HG03565 (cell line): ENCODE measurements around the gene ZYG11B.
"Not testable (repeated sequence)": the region's sequence is repeated elsewhere in the genome, so short reads cannot be mapped to it uniquely, and the experiment has no call there.

Experiments used
- ATAC-seq: cut with Tn5 transposase; IDR thresholded peaks from one replicate; pipeline ENCODE4 v1.9.1; 2021; ENCODE audit warnings: mild to moderate bottlenecking, moderate library complexity; ENCODE audit not compliant: unreplicated experiment

Gene ZYG11B

DNA sequence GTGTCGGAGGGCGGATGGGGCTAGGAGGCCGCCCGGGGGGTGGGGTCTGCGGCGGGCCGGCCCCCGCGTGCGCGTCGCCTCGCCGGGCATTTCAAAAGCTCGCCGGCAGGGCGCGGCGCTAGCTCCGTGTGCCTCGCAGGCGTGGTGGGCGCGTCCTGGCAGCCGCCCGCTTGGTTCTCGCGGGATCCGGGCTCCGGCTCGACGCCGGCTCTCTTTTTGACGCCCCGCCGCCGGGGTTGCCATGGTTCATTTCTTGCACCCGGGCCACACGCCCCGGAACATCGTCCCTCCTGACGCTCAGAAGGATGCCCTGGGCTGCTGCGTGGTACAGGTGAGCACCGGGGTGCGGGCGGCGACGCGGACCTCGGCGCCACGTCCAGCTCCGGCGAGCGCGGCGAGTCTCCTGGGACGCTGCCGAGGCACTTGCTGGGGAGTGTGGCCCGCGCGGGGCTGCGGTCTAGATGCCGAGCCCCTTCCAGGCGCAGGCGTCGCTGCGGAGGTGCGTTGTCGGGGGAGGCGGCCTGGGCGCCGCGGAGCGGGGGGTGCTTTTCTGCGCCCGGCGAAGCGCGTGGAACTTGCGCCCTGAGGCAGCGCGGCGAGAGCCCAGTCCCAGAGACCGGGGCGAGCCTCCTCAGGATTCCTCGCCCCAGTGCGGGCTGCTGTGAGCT, 116.5 kb downstream of the ZYG11B start, which contains the start of gene ZYG11A:
ZYG11A (plus strand) TSS at position 118 of the 668 bp plus-strand sequence; CDS start at position 242, 124 bp downstream.
- peak; percentile 67 for ATAC-seq

DNA sequence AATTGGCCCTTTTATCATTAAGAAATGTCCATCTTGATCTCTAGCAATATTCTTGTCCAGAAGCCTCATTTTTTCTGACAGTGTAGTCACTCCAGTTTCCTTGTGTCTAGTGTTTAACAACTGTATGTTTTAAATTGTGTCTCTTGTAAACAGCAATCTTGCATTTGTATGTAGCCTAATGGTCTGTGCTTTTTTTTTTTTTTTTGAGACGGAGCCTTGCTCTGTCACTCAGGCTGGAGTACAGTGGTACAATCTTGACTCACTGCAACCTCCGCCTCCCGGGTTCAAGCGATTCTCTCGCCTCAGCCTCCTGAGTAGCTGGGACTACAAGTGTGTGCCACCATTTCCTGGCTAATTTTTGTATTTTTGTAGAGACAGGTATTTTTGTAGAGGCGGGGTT, 118.9 kb downstream of the ZYG11B start:
- ATAC-seq: not testable (repeated sequence)

DNA sequence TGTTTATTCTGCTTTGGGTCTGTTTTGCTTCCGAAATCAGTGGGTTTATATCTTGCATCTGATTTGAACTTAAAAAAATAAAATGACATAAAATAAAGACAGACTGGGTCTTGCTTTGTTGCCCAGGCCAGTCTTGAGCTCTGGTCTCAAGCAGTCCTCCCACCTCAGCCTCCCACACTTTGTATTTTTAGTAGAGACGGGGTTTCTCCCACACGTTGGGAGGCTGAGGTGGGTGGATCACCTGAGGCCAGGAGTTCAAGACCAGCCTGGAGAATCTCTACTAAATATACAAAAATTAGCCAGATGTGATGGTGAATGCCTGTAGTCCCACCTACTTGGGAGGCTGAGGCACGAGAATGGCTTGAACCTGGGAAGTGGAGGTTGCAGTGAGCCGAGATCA, 122.2 kb downstream of the ZYG11B start:
- no peak for ATAC-seq

DNA sequence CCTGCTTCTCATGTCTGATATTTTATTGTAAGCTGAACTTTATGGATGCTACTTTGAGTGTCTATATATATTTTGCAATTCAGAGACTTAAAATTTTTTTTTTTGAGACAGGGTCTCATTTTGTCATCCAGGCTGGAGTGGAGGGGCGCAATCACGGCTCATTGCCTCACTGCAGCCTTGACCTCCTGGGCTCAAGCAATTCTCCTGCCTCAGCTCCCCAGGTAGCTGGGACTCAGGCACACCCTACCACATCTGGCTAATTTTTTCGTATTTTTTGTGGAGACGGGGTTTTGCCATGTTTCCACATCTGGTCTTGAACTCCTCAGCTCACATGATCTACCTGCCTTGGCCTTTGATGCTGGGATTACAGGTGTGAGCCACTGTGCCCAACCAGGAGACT, 124.7 kb downstream of the ZYG11B start:
- ATAC-seq: no peak

DNA sequence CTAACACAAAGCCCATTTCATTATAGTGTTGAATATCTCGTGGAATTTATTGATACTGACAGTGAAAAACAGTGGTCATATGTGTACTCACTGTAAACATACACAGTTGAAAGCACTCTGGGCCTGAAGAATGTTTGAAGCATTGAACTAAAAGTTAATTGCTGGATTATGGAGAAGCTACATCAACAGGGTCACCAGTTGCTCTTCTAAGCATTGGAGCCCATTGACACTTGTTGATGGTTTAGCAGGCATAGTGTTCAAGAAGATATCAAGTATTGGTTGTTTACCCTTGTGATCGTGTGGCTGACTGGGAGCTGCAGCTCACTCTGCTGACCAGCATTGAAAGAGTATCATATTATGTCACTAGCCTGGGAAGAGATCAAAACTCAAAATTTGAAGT, 126.6 kb downstream of the ZYG11B start:
- ATAC-seq: no peak

DNA sequence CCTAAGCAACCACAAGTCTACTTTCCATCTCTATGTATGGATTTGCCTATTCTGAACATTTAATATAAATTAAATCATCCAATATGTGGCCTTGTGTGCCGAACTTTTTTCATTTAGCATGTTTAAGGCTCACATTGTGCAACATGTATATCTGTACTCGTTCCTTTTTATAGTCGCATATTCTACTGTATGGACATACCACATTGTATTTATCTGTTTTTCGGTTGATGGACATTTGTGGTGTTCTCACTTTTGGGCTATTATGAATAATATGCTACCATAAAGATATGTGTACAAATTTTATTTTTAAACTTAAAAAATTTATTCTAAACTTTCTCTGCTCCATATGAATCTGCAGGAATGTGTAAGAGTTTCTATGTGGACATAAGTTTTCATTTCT, 129.3 kb downstream of the ZYG11B start:
- no peak for ATAC-seq

DNA sequence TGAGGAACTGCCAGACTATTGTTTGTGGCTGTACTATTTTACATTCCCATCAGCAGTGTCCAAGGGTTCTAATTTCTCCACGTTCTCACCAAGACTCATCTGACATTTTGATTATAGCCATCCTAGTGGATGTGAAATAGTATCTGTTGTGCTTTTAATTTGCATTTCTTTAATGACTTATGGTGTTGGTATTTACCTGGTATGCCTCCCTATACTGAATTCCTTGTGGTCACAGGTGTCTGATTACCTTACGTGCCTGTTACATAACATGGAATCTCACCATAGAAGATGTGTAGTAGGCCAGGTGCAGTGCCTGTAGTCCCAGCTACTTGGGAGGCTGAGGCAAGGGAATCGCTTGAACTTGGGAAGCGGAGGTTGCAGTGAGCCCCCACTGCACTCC, 129.8 kb downstream of the ZYG11B start:
- no peak for ATAC-seq

DNA sequence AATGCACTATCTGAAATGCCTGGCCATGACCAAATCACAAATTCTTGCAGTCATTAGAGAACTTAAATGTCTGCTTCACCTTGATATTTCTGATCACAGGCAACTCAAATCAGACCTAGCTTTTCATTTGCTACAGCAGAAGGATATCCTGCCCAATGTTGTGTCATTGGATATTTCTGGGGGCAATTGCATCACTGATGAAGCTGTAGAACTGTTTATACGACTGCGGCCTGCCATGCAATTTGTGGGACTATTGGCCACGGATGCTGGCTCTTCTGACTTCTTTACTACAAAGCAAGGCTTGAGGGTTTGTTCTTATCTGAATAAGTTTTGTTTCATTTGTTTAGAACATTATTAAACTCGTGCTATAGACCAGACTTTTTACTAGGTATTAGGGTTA, 131.2 kb downstream of the ZYG11B start:
- no peak for ATAC-seq

DNA sequence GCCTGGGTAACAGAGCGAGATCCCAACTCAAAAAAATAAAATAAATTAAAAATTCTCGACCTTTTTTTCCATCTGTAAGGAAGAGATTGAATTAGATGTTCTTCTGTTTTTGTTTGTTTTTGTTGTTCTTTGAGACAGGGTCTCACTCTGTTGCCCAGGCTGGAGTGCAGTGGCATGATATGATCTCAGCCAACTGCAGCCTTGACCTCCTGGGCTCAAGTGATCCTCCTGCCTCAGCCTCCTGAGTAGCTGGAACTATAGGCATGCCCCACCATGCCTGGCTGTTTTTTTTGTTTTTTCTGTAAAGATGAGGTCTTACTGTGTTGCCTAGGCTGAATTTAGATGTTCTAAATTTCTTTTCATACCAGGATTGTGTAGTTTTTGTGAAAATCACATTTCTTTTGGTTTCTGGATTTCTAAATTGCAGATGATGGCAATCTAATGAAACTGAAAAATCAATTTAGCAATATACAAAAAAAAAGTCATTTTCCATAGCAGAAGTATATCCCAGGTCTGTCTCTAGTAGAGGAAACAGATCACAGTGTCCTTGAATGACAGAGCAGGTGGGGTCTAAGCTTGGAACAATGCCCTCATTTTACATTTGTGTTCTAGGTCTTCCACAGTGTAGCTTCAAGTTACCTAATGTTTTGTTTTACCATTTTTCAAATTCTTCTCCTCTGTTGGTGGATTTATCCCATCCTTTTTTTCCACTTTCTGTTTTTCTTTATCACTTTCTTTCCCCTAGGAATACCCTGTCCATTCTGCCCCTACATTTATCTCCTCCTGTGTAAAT, 136.6 kb downstream of the ZYG11B start:
- no peak for ATAC-seq

DNA sequence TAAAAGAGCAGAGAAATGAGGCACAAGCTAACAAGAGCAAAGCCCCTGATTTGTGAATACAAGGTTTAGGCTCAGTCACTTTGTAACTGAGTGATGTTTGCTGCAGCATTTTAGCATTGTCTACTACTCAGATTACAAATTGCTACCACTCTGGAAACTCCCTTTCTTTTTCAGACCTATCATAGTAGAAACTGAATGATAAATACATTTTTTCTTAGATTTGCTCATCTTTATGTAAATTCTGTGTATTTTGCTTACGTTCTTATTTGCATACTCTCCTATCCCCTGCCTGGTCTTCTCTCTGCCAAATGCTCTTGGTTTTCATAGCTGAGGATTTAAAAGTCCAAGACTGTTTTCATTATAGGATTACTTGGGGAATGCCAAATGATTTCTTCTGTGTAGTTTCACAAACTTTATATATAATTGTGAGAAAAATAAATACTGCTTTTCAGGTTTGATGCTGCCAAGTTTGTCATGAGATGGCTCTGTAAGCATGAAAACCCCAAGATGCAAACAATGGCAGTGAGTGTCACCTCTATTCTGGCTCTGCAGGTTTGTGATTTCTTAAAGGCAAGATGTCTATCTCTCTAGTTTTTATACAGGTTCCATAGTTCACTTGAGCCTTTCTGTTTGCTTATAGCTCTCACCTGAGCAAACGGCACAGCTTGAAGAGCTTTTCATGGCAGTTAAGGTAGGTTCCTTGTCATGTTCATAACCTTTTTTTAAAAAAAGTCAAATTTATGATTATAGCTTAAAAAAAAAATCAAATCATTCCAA, 141.0 kb downstream of the ZYG11B start:
- ATAC-seq: peak; percentile 84

DNA sequence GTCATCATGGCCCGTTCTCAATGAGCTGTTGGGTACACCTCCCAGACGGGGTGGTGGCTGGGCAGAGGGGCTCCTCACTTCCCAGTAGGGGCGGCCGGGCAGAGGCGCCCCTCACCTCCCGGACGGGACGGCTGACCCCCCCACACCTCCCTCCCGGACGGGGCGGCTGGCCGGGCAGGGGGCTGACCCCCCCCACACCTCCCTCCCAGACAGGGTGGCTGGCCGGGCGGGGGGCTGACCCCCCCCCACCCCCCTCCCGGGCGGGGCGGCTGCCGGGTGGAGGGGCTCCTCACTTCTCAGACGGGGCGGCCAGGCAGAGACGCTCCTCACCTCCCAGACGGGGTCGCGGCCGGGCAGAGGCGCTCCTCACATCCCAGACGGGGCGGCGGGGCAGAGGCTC, 143.5 kb downstream of the ZYG11B start:
- ATAC-seq: not testable (repeated sequence)

DNA sequence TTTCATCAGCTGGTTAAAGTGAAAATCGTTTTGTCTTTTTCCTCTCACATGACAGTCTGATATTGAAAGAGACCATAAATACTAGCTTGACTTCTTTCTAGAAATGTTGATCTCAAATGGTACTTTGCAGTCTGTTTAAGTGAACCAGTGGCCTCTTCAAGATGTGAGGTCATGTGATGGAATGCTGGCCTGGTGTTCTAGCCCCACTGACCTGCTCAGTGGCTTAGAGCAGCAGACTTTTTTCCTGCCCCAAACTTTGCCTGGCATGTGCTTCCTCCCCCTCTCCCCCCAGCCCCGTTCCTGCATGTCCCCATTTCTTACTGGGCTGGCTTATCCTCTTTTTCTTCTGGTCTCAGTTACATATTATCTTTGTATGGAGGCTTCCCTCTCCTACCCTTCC, 150.6 kb downstream of the ZYG11B start:
- no peak for ATAC-seq
